Dermis blood vessel endothelial cell (primary cell): ENCODE data around the gene CCDC93. TPM values are rescaled to one million over a fixed set of nuclear protein-coding genes. Genes with fewer than 3 reads are reported as not detected.
A peak's percentile ranks its signal among the peaks of the same experiment; 100 is the strongest.

Source experiments
- DNase-seq: peaks from one replicate; pipeline ENCODE4 v3.0.0; 2010
- total RNA-seq: library from RNA; depleted of rRNA; stranded (reverse); fragments of >200 nt; gene quantifications from 2 replicates; pipeline ENCODE4 v1.2.3, GENCODE V29; 2014

CCDC93 gene, protein sequence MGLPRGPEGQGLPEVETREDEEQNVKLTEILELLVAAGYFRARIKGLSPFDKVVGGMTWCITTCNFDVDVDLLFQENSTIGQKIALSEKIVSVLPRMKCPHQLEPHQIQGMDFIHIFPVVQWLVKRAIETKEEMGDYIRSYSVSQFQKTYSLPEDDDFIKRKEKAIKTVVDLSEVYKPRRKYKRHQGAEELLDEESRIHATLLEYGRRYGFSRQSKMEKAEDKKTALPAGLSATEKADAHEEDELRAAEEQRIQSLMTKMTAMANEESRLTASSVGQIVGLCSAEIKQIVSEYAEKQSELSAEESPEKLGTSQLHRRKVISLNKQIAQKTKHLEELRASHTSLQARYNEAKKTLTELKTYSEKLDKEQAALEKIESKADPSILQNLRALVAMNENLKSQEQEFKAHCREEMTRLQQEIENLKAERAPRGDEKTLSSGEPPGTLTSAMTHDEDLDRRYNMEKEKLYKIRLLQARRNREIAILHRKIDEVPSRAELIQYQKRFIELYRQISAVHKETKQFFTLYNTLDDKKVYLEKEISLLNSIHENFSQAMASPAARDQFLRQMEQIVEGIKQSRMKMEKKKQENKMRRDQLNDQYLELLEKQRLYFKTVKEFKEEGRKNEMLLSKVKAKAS
- 36.6 and 37.6 TPM in 2 replicates for total RNA-seq

DNA sequence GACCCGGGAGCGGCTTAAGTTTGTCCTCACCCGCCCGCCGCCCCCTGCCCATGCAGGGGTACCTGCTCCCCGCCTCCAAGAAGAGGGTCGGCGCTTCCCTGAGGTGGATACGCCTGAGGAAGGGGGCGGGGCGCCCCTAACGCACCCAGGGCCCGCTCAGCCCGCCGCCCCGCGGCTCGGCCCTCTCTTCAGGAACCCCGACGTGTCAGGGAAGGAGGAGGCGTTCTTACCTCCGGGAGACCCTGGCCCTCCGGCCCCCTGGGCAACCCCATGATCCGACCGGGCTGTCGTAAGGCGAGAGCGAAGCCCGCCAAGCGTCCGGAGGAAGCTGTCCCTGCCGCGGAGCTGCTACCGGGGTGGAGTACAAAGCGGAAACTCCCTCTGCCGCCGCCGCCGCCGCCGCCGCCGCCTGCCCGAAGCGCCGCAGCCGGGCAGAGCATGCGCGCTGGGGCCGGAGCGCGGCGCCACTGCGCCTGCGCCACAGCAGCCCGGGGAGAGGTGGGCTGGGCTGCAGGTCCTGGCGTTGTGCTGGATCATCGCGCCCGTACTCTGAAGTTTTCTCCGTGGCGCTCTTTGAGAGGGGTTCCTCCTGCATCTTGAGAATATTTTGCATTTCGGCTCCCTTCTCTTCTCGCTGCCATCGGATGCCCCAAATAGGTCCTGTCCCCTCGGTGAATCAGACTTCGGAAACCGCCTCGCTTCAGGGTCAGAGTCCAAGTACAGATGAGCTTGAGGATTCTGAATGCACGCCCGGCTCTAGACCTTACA is at the start of gene CCDC93:
TSS of gene CCDC93 (minus strand) at position 347 of the 768 bp plus-strand sequence. CDS start at position 272, 75 bp downstream.
- DNase-seq = peak; percentile 91

DNA sequence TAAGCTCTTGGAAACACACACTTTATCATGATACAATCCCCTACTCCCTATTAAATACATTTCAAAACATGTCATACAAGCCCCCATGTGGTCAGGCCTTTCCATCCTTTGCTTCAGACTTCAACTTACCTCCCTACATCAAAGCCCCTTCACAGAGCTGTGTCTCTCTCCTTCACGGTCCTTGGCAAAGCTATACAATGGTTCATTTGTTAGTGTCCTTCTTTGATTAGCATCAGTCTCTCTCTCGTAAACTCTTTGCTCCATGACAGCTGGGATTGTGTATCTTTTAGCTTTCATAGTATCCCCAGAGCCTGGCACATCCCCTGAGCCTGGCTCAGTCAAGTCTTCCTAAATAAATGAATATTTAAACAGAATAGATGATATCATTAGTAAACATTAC is 48.8 kb upstream of the CCDC93 start:
- DNase-seq = no peak

DNA sequence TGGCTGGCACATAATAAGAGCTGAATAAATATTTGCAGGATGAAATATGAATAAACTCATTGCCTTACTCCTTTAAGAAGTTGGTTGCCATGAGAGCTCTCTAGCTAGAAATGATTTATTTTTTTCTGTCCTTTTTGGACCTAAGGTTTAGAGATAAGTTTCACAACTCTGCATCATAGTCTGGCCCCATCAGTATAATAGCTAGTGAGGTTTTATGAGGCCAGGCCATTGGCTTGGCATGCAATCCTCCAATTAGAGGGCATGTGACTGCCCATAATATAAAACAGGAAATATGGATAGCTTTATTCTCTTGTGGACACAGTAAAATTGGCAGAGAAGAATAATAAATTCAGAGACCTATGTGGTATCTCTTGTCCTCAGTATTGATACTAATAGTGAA is 48.2 kb upstream of the CCDC93 start:
- DNase-seq = no peak

DNA sequence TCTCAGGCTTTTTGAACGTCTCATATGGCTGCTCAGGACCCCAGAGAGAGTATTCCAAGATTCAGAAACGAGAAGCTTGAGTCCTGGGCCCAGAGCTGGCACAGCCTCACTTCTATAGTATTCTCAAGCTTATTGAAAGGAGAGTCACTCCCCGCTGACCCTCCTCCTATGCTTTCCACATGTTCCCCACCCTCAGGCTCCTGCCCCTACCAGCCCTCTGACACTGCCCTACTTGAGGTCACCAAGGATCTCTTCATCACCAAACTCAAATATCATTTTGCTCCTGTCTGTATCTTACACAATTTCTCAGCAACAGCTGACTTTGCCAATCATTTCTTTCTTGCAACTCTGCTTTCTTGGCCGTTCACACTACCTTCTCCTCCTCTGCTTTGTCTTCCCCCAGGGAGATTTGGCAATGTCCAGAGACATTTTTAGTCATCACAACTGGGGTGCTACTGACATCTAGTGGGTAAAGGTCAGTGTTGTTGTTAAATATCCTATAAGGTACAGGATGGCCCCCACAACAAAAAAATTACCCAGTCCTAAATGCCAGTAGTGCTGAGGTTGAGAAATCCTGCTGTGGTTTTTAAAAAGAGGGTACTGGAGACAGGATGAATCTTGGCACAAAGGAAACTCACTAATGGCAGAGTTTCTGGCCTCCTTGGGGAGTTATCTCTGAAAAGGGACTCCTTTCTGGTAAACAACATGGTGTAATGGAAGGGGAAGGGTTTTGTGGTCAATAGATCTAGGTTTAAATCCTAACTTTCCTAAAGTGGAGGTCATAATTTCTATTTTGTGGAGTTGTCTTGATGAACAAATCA is 47.5 kb upstream of the CCDC93 start:
- DNase-seq = peak; percentile 30

DNA sequence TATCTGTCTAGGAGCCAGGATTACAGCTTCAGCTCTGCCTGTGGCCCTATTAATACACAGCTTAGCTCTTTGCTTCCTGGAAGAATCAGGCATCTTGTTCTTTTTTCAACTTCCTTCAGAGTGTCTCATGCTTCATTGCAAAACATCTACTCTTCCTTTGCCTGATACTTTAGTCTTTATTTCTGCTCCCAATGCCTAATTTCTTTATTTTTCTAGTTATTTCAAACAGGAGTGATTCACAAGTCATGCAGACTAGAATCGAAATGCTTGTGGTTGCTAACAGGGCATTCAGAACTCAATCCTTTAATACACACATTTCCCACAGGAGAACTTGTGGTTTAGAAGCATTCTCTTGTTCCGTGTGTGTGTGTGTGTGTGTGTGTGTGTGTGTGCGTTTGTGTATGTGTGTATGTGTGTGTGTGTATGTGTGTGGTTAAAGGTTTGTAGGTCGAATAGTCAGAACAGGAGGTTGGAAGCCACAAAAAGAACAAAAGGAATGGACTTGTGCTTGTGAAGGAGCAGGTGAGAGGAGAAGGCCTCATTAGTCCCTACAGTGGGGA is 46.1 kb upstream of the CCDC93 start:
- DNase-seq = no peak

DNA sequence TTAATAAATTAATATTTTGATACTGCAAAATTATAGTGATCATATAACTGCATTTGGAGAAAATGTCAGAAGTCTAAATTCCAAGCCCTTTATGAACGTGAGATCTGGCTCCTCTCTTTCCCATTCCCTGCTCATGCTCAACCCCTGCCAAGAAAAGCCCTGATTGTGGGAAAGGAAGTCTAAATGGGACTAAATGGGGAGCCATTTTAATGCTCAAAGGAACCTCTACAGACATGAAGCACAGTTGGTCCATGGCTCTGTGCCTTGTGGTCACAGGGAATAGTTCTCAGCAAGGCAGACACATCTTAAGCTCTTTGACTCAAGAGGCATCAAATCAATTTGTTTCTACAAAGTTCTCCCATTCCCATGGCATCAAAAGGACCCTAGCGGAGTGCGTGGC is 45.1 kb upstream of the CCDC93 start:
- DNase-seq = no peak

- no peak for DNase-seq
Measured at GRCh38 chr2:118056801-118057200, 42.9 kb upstream of the CCDC93 start.

DNA sequence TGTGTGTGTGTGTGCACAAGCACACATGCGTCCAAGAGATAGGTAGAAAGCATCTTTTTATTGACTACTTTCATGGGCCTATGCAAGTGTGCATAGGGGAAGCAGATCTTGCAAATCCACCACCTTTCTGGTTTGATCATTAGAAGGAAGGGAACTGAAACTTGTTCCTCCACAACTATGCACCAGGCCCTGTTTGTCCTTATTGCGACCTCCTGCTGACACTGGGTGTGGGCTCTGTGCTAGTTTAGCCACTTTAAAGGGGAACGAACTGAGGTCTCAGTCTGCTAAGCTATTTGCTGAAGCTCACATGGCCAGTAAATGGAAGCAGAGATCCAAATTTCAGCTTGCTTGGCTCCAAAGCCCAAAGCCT is 42.3 kb upstream of the CCDC93 start:
- DNase-seq = no peak

- no peak for DNase-seq
Measured at GRCh38 chr2:118055512-118056164, 41.8 kb upstream of the CCDC93 start.

- DNase-seq = no peak
Measured at GRCh38 chr2:118054213-118055008, 40.5 kb upstream of the CCDC93 start.

DNA sequence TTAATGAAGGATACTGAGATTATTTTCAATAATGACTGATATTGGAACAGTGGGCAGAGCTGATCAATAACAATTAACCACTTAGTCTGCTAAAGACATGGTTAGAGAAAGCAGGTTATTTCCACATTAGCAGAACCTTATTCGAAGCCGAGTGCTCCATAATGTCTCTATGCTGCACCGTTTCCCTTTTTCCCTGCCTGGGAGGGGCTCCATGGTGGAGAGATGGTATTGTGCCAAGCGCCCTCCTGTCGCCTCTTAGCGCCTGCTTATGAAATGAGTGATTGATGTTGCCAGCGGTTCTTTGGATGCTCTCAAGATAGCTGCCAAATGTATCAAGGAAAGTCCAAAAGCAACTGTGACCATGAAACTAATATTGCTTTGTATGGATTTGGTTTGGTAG is 39.8 kb upstream of the CCDC93 start:
- no peak for DNase-seq

DNA sequence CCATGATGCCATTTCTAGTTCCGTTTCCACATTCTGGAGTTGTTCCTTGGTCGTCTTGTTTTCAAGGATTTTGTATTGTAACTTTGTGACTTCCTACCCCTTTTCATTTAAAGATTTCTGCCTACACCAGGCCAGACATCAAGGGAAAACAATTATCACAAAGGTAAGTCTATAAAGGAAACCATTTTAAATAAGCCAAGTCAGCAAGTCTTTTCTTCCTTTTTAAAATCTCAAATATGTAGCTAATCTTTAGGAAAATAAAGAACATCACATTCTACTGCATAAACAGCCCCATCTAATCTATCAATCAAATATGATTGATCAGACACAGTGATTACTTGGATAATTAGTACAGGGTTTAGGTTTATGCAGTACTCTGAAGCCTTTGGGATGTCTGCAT is 38.6 kb upstream of the CCDC93 start:
- no peak for DNase-seq

DNA sequence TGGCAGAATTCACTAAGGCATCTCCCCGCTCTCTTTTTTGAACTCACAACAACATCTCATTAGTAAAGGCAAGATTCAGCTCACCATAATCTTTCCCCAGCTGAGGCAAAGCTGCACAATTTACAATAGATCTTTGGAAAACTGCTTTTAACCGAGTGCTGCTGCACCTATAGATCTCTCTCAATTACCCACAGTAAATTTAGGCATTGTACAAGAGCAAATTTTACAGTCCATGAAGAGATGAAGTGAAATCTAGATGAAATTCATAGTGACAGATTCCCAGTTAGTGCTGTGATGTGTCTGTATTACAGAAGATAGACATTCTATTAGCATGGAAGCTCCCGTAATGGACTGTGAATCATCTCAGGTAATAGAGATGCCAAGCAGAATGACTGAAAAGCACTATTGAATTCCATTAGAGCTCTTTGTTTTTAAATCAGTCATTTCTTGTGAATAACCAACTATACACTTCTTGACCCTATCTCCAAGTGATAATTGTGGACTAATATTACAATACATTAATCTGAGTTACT is 38.0 kb upstream of the CCDC93 start:
- no peak for DNase-seq

DNA sequence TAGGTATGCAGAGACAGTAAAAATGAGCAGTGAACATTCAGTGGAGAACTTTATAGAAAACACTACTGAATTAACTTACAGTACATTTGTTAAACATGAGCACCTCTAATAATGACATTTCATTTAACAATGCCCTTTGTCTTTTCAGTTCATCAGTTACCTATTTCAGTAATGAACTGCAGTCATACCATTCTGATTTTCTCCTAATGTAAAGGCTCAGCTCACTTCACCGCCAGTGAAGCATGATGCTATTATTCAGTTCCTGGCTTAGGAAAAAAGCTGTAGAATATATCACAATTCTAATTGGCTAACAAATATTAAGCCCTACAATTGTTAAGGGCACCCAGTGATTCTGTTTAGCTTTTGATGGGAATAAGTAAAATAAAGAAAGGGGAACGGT is 37.1 kb upstream of the CCDC93 start:
- no peak for DNase-seq

- peak; percentile 33 for DNase-seq
Measured at GRCh38 chr2:118050386-118050785, 36.5 kb upstream of the CCDC93 start.

DNA sequence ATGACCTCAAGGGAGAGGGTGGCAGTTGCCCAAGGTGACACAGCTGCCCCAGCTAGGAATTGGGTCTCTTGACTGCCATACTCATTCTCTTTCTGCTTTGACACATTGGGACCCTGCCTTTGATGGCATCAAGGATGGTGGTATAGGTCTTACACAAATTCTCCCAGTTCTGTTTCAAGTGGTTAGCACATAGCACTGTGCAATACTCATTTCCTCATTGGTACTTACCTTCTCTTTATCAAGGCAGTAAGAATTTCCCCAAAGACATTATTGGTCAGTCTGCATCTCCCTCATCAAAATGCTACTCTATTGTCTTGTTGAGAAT is 35.9 kb upstream of the CCDC93 start:
- no peak for DNase-seq

DNA sequence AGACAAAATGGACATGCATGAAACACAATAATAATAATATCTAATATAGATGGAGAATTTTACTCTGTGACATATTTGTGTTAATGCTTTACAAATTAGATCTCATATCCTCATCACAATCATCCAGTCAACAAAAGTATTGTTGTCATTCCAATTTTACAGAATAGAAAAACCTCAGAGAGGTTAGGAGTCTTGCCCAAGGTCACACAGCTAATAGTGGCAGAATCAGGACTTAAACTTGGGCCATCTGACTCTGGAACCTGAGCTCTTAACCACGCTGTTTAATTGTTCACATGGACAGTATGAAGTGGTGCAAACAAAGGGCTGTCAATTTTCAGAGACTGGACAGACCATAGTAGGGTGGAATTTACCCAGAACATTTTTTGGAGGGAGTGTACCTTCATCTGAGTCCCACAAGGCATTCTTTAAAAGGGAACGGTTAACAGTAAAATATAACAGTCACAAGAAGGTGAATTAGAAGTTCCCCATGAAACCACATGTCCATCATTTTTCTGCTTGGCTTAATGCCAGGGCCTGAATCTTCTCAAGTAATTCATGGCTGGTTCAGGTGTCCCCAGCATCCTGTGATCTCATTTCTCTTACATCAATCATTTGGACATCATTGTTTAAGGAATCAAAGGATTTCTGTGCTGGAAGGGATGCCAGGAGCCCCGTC is 35.4 kb upstream of the CCDC93 start:
- DNase-seq = peak; percentile 15

DNA sequence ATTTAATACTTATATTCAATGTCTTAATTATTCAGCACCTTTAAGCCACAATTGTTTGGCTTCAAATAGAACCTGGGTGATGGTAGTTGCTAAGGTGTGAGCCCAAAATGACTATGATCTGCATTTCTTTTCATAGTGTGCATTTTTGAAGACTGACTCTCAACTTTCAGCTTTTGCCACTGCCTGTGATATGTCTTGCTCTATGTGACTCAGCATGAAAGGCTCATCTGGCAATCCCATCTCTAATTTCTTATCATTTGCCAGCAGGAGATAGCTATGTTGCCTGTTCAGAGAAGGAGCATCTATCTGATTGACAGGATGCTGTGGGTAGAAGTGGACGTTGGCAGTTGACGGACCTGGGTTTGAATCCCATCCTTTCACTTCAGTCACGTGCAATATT is 34.5 kb upstream of the CCDC93 start:
- DNase-seq = no peak

DNA sequence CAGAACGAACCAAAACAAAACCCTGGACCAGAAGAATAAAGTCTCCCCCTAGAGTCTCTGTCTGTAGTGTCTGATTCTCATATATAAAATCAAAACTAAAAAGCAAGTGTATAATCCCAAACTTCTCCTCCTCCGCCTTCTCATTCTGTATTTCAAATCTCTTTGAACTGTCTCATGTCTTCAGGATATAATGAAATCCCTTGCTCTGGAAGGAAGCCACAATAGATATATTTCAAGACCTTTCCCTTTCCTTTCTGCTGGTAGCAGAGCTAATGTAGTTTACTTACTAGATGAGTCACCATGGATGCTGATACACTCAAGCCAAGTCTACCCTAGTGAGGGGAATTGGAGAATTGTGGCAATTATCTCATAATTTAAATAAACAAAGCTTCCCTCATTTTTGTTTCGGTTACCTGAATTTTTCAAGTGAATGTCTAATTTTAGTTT is 33.5 kb upstream of the CCDC93 start:
- peak; percentile 26 for DNase-seq

DNA sequence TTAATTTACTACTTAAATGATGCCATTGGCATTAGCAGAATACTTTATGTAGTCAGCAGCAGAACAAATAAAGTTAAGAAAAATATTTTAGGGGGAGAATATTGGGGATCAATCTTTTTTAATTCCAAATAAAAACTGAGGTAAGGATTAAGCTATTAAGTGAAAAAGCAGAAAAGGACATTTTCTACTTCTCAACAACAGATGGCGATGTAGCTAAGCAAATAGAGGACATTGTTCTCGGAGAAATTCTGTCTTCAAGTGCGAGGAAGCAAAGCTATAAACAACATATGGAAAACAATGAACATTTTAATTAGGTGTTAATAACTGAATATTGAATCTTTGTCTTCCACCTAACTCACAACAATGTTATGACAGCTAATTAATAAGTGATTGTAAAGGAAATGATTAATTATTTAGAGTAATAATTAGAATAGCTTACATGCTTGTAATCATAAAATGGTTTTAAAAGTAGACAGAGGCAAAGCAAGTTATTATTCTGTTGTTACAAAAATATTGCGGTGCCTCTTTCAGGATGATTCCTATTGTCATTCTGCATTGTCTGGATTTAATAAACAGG is 32.9 kb upstream of the CCDC93 start:
- DNase-seq = peak; percentile 72
